Epidermal melanocyte (primary cell): ENCODE results near the gene GLRA3.
A peak's percentile ranks its signal among the peaks of the same experiment; 100 is the strongest.
"Not testable (repeated sequence)": the region's sequence is repeated elsewhere in the genome, so short reads cannot be mapped to it uniquely, and the experiment has no call there.

ENCODE experiments used
- DNase-seq: peaks from one replicate; pipeline ENCODE4 v3.0.0; 2011; ENCODE audit warnings: low spot score; ENCODE audit not compliant: insufficient read length

The GLRA3 gene

GRCh38 chr4:174714393-174715211 lies 114.4 kb downstream of the GLRA3 start:
- peak; percentile 32 for DNase-seq

- DNase-seq: no peak
Measured at GRCh38 chr4:174713821-174714220, 115.2 kb downstream of the GLRA3 start.

- DNase-seq: no peak
Measured at GRCh38 chr4:174713181-174713580, 115.9 kb downstream of the GLRA3 start.

- no peak for DNase-seq
Measured at GRCh38 chr4:174709526-174709925, 119.5 kb downstream of the GLRA3 start.

- DNase-seq: no peak
Measured at GRCh38 chr4:174708381-174708780, 120.7 kb downstream of the GLRA3 start.

- no peak for DNase-seq
Measured at GRCh38 chr4:174707902-174708301, 121.1 kb downstream of the GLRA3 start.

- DNase-seq: no peak
Measured at GRCh38 chr4:174707051-174707676, 121.9 kb downstream of the GLRA3 start.

GRCh38 chr4:174702979-174703478 lies 126.0 kb downstream of the GLRA3 start:
- DNase-seq: no peak

GRCh38 chr4:174699654-174700053 lies 129.4 kb downstream of the GLRA3 start:
- DNase-seq: no peak

GRCh38 chr4:174697896-174698295 lies 131.2 kb downstream of the GLRA3 start:
- no peak for DNase-seq

GRCh38 chr4:174697202-174697601 lies 131.8 kb downstream of the GLRA3 start:
- DNase-seq: peak; percentile 18

GRCh38 chr4:174696657-174697056 lies 132.4 kb downstream of the GLRA3 start:
- DNase-seq: no peak

- not testable (repeated sequence) for DNase-seq
Measured at GRCh38 chr4:174691876-174692275, 137.2 kb downstream of the GLRA3 start.

- no peak for DNase-seq
Measured at GRCh38 chr4:174690665-174691064, 138.4 kb downstream of the GLRA3 start.

GRCh38 chr4:174689618-174690017 lies 139.4 kb downstream of the GLRA3 start:
- DNase-seq: no peak

GRCh38 chr4:174686826-174687225 lies 142.2 kb downstream of the GLRA3 start:
- no peak for DNase-seq

- DNase-seq: no peak
Measured at GRCh38 chr4:174681723-174682300, 147.2 kb downstream of the GLRA3 start.

GRCh38 chr4:174674305-174674840 lies 154.7 kb downstream of the GLRA3 start:
- DNase-seq: no peak

- DNase-seq: no peak
Measured at GRCh38 chr4:174673865-174674264, 155.2 kb downstream of the GLRA3 start.

- no peak for DNase-seq
Measured at GRCh38 chr4:174672276-174672675, 156.8 kb downstream of the GLRA3 start.

GRCh38 chr4:174669270-174669669 lies 159.8 kb downstream of the GLRA3 start:
- no peak for DNase-seq

- no peak for DNase-seq
Measured at GRCh38 chr4:174665799-174666198, 163.2 kb downstream of the GLRA3 start.
